A673 (cell line): ENCODE data around the gene CSF2RB.

Source experiments
- EZH2 ChIP-seq: fragments of 200-600 bp; sonication (generic); IDR thresholded peaks from 2 replicates; pipeline ENCODE4 v1.6.1; 2017; ENCODE audit warnings: borderline replicate concordance, low read depth, mild to moderate bottlenecking, mixed read lengths, antibody characterized with exemption, low read length; ENCODE audit not compliant: poor library complexity, severe bottlenecking
- TF ChIP-seq, protein P1 (sequence below): fragments of 300-800, 200-600 bp; sonication (generic); conservative IDR thresholded peaks from 2 replicates; pipeline ENCODE4 v1.5.1; 2017; ENCODE audit warnings: low read depth, mild to moderate bottlenecking, antibody characterized with exemption, low read length, moderate library complexity, mixed read lengths

DNA sequence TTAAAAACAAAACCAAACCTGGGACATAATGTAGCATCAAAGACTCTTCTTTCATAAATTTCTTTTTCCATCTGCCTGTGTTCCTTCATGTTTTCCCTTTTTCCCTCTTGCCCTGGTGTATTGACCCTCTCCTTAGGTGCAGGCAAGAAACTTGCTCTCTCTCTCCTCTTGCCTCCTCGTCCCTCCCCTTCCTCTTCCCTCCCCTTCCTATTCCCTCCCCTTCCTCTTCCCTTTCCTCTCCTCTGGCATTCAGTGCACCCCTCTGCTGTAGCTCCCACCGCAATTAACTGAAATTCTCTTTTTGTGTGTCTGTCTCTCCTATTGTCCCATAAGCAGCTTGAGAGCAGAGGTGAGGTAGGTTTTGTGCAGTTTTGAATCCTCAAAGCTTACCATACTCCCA lies 49.9 kb downstream of the CSF2RB start:
- TF ChIP-seq, protein P1, sequence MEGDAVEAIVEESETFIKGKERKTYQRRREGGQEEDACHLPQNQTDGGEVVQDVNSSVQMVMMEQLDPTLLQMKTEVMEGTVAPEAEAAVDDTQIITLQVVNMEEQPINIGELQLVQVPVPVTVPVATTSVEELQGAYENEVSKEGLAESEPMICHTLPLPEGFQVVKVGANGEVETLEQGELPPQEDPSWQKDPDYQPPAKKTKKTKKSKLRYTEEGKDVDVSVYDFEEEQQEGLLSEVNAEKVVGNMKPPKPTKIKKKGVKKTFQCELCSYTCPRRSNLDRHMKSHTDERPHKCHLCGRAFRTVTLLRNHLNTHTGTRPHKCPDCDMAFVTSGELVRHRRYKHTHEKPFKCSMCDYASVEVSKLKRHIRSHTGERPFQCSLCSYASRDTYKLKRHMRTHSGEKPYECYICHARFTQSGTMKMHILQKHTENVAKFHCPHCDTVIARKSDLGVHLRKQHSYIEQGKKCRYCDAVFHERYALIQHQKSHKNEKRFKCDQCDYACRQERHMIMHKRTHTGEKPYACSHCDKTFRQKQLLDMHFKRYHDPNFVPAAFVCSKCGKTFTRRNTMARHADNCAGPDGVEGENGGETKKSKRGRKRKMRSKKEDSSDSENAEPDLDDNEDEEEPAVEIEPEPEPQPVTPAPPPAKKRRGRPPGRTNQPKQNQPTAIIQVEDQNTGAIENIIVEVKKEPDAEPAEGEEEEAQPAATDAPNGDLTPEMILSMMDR, result no peak
- TF ChIP-seq EZH2, result no peak
